OCI-M2 (cell line): ENCODE data around the gene GJC1.

ENCODE experiments used
- DNase-seq: peaks from one replicate; lab custom pipeline; 2025; ENCODE audit not compliant: unreplicated experiment; lab: John Stamatoyannopoulos, UW

The GJC1 gene

DNA sequence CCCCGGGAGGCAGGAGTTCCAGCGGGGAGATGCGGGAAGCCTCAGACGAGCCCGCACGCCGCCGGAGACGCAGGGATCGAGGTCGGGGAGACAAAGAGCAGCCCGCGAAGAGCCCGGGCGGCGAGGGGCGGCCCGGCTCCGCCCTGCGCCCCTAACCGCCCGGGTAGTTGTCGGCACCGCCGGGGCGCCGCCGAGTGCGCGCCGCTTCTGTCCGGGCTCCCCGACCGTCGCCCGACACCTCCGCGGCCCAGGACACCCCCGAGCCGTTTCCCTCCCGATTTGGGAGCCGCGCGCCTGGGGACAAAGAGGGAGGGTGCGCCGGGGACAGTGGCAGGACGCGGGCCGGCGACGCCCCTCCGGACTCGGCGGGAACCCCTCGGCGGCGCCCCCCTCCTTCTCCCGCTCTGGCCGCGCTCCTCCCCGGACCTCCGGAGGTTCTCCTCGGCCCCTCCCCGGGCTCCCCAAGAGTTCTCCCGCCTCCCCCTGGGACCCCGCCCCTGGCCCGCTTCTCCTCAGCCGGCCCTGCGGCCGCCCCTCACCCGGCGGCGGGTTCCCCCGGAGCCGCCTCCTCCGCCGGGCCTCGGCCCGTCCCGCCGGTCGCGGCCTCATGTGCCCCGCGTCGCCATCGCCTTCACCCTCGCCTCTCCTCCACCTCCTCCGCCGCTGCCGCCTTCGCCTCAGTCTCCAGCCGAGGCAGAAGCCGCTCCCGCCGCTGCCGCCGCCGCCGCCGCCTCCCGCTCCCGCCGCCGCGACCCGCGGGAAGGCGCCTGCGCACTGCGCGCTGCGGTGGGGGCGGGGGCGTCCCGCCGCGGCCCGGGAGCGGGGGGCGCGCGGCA, at the start of gene GJC1:
Gene GJC1 (minus strand): TSS at position 765 of the 836 bp plus-strand sequence. CDS start 24,470 bp downstream, outside the sequence.
- no peak for DNase-seq

DNA sequence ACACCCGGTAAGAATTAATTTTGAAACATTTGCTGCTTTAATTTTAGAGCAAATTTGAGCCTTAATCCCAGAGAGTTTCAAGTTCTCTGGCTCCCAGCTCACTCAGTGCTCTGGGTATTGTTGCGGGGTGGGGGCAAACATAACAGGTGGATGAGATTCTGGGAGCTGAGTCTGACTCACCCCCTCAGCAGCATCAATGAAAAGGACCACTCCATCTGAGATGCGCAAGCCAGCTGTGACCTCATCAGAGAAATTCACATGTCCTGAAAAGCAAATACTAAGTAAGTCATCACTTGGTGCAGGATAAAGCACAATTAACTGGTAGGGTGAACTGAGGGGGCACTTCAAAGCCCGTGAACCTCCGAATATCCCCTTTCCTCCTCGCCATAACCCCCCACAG, 49.3 kb upstream of the GJC1 start:
- DNase-seq, result no peak

DNA sequence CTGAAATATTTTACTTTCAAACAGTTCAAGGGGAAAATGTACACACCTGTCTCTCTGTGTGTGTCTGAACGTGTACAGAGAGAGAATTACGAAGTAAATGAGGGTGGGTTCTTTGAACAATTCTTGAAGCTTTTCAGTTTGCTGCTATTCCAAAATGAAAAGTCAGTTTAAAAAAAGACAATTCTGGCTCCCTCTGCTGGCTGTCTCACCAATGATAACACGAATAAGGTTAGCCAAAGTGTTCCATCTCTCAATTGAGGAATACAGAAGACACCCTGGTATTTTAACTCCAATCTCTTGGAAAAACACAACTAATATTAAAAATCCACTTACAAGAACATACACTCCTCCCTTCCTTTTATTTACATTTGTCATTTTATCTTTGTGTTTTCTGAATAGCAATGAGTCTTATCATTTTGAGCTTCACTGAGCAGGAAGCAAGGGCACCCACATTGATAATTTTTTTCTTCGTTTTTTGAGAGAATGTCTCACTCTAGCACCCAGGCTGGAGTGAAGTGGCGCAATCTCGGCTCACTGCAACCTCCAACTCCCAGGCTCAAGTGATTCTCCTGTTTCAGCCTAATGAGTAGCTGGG, 48.6 kb upstream of the GJC1 start:
- DNase-seq, result no peak

DNA sequence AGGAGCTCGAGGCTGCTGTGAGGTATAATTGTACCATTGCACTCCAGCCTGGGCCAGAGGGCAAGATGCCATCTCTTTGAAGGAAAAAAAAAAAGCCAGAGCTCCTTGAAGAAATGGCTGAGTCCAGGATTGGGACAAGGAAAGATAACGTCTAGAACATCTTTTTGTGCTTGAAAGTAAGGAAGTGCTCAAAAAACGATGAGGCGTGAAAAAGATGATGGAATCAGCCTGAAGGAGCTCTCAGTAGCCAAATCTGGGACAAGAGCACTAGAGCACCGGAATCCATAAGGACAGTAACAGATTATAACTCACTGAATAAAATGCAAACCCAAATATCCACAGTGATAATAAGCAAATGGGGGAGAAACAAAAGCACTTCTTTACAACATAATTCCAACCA, 47.0 kb upstream of the GJC1 start:
- DNase-seq, result no peak

DNA sequence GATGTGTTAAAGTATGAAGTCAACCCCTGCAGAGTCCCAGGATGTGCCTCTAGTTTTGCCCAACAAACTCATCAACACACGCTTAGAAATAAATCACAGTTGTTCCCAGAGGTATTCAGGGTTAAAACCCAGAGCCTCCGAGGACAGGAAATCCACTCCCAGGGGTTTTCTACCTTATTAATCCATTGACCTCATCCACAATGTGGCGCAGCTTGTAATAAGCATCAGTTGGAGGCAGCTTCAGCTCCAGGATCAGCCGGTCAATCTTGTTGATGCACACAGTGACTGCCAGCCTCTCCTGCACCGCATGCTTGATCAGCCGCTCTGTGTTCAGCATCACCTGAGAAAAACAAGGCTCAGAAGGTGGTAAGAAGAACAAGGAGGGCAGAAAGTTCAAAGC, 45.7 kb upstream of the GJC1 start:
- DNase-seq, result no peak

DNA sequence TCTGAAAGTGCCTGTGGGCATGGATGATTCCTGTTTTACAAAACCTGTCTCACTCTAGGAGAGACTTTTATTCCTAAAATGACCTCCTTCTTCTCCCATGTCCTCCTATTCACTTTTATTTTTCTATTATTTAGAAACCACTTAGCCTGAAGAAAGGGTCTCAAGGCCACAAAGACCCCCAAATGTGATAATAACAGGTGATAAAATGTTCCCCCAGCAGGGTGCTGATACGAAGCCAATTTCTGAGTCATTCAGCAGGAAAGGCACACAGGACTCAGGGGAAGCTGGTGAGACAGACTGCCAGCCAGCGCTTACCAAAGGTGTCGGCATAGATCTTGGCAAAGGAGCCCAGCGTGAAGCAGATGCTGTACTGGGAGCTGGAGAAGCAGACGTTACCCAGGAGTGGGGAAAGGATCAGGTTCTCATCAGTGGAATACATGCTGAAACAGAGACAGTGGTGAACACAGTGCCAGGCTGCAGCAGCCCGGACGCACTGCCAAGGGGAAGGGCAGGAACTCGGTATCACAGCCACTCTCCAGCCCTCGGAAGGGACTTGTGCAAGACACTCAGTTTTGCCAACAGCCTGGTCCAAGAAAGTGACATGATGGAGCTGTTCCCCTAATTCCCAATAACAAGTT, 42.2 kb upstream of the GJC1 start:
- DNase-seq, result no peak

DNA sequence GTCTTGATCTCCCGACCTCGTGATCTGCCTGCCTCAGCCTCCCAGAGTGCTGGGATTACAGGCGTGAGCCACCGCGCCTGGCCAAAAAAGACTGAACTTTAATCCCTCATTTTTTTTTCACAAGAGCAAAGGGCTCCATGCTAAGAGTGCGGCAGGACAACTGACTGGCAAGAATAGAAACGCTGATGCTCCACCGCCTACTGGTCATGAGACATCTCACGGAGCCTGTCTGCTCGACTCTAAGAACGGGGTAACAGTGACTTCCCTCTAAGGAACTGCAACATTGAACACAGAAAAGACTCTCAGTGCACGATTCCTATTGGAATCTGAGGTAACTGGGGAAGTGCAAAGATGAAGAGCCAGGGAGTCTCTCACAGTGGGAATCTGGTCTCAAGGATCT, 41.5 kb upstream of the GJC1 start:
- DNase-seq, result no peak

DNA sequence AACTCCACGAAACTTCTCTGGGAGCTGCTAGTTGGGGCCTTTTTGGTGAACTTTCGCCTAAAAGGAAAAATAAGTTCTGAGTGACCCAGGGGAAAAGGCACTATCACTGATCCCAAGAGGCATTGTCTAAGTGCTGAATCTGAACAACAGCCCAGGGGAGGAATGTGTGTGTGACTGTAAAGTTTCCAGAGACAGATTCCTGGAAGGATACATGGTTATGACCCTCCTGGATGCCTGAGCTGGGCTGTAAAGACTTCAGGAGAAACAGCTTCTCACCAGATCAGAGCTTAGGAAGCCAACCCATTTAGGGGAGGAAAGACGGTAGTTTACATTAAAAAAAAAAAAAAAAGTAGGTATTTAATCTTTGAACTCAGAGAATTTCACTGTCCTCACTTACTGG, 37.8 kb upstream of the GJC1 start:
- DNase-seq, result no peak

DNA sequence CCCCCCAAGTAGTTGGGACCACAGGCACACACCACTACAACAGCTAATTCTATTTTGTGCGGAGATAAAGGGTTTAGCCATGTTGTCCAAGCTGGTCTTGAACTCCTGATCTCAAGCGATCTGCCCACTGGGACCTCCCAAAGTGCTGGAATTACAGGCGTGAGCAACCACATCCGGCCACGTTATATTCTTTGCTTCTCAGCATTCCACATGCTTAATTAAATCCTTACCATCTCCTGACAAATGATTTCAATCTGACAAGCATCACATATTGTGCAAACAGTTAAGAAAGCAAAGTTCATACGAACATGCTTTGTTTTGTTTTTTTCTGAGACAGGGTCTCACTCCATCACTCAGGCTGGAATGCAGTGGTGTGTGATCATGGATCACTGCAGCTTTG, 35.8 kb upstream of the GJC1 start:
- DNase-seq, result no peak

DNA sequence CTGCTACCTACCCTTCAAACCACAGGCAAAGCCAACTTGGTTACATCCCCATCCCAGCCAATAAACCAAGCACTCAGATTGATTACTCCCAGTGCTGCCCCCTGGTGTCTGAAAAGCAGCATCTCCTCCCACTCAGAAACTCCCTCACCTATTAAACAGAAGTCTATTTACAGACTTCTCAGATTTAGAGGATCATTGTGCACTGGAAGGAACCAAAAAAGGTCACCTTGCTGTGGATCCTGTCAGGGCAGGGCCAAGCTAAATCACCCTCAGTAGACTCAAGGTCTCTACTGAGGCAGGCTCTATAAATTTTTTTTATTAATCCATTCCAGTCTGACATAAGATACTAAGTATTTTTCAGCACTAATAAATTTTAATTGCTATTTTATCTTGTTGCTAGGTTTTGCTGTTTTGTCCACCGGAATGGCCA, 35.2 kb upstream of the GJC1 start:
- DNase-seq, result no peak

DNA sequence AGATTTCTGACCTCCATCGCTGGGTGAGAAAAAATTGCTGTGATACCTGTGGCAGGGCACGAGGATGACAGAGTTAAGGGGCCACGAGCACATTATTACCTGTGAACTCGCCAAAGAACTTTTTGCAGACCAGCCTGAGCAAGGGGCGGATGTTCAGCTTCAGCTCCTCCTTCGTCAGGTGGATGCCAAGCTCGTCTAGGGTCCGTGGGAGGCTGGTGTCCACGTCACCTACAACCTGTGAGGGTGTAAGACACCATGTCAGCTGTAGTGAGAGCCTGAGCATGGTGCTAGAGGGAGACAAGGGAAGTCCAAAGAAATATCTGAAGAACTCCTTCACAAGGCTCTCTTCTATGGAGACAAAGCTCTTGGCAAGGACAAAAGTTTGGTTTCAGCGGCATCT, 34.7 kb upstream of the GJC1 start:
- DNase-seq, result no peak

DNA sequence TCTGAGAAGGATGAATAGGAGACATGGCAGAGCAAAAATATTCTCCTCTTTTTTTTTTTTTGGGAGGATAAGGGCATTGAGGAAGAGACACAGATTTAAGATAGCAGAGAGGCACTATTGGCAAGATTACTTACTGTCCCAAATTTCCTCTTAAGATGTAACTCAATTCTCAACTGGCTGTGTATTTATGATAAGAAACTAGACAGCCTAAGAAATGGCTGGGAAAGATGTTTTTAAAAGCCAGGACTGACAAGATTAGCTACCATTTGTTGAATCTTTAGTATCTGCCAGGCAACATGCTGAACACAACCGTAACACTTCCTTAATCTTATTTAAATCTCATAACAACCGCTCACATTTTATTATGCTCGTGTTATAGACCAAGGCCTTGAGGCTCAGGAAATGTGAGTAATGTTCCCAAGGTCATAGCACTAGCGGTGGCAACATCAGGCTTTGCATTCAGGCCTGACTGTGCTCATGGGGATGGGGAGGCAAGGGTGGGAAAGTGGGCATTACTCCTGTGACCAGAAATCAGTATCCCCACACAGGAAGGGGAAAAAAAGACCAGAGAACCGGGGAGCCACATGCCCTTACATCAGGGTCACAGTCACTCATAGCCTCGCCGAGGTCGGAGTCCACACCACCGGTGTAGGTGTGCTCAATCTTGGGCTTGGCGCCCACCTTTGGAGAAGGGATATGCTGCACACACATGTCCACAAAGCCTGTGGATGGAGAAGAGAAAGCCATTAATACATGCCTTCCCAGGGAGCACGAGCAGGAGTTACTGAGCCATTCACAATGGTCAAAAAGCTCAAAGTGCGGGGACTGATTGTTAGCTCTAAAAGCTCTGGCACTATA, 33.2 kb upstream of the GJC1 start:
- no peak for DNase-seq

DNA sequence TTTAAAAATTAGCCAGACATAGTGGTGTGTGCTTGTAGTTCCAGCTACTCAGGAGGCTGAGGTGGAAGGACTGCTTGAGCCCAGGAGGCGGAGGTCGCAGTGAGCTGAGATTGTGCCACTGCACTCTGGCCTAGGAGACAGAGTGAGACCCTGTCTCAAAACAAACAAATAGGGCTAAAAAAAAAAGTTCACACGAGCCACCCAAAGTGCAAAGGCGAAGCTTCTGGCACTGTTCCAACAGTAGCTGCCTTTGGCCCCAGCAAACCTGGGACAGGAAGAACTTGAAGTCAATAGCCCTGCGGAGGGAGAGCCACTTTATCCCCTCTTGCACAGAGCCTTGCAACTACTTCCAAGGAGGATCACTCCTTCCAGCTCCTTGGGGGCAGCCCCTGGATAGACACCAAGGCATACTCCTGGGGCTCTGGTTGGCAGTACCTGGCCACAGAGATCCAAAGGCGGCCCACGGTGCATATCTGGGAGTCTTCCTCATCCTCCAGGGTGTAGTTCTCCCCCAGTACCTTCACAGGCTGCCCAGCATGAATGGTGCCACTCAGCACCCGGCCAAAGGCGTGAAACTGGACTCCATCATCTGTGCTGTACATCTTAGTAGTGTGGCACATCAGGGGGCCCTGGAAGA, 32.3 kb upstream of the GJC1 start:
- DNase-seq, result no peak

DNA sequence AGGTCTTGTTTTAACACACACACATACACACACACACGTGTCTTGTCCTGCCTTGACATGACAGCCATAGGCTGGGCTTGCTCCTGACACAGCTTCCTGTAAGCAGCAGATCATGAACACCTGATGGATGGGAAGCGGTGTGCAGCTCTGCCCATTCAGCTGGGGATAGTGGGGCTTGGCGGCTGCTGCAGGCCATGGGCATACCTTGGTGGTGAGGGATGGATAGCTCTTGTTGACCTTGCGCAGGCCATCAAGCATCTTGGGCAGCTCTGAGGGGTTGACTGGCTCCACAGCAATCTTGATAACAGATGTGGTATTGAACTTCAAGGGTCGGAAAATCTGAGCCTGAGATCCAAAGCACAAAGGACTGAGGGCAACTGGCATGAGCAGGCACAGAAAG, 29.6 kb upstream of the GJC1 start:
- no peak for DNase-seq

DNA sequence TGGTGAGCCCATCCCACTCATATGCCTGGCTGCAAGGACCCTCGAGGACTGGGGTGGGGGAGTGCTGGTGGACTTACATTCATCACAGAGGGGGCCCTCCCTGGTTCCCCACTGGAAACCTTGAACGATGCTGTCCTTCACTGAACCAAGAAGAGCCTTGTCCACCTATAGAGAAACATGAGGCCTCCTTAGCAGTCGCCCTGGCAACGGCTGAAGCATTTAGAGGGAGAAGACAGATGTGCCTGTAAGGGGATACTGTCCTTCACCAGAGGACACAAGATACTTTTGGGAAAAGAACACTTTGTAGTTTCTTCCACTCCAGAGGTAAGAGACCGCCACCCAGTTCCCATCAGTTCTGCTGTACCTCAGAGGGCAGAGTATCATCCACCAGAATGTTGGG, 24.1 kb upstream of the GJC1 start:
- DNase-seq, result no peak

DNA sequence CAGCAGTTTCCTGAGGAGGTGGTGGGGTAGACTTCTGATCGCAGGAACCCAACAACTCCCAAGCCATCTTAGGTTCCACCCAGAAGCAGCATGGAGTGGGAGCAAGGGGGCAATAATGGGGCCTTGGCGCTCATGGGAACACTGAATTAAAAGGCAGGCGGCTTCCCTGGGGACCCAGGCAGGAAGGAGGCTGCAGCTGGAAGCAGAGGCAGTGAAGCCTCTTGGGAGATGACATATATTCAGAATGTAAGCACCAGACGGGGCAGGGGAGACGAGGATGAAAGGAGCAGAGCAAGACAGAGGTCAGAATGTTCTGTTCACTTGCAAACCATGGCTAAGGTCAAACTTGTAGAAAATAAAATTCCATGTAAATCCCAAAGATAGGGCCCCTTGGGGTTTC, 20.5 kb upstream of the GJC1 start:
- DNase-seq, result no peak

DNA sequence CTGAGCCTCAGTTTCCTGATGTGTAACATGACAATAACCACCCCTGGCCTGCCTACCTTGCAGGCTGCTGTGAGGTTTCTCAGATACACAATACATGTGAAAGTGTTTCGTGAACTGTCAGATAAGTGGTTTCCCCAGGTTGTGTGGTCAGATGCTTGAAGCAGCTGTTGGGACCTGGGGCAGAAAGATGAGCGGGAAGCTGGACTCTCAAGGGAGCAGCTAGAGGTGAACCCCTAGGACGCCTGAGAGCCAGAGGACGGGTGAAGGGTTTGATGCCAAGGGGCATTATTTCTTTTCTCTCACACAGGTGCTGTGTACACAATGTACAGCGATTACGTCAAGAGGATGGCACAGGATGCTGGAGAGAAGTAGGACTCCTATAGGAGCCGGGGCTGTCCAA, 19.9 kb upstream of the GJC1 start:
- no peak for DNase-seq

DNA sequence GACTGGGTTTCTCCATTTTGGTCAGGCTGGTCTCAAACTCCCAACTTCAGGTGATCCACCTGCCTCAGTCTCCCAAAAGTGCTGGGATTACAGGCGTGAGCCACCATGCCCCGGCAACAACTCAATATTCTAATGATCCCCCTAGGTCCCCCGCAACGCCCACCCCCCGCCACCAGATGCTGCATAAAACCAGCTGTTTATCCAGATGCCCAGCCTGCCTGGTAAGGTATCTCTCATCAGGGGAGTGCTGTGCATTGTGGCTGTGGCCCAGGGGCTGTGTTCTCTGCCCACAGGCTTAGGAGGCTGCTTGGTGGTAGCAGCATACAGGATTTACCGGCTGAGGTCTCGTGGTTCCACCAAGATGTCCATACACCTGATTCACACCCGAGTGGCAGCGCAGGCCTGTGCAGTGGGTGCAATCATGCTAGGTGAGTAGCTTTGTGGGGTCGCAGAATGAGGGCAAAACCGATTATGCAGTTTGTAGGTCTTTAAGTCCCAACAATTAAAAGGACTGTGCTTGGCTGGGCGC, 18.9 kb upstream of the GJC1 start:
- no peak for DNase-seq

DNA sequence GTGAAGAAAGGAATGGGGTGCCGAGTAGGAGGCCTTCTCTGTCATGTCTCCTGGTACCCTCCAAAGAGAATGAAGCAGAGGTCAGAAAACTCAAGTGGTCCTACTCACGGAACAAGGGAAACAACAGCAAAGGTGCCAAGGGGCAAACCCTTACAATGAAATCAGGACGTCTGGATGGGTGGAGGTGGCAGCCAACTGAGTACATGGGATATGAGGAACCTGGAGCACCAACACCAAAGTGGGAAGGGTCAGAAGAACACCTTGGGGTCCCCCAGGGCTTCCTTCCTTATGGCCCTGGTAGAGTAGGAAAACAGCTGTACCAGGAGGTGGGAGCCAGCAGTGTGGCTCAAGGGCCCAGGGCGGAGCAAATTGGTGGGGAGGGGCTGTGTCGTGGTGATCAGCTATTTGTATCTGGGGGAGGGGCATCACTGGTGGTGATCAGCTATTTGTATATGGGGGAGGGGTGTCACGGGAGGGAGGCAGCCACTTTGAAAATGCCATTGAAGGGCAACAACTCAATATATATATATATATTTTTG, 18.2 kb upstream of the GJC1 start:
- no peak for DNase-seq

DNA sequence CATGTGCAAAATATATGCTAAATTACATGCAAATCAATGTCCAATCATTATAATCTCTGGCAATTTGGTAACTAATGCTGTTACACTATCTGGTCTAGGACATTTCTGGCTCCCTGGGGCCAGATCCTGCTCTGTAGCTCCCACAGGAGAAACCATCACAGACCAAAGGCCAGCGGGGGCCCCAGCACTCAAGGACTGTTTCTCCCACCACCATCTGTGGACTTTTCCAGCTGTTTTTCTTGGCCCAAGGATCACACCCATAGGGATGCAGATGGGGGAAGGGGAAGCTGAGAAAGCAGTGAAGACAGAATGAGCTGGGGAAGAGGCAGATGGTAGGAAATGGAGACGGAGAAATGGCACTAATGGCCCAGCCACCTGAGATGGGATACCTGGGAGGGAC, 17.5 kb upstream of the GJC1 start, which contains the start of gene HIGD1B:
Gene HIGD1B (plus strand): TSS at position 298 of the 400 bp plus-strand sequence. CDS start 270 bp downstream, outside the sequence.
- DNase-seq, result no peak
